Measurements from ENCODE around the gene ALX4.

ALX4 gene

GRCh38 chr11:44309478-44310205, at the start of gene ALX4:
TSS of gene ALX4 (minus strand) at chr11:44310139. CDS start at chr11:44310062, 77 bp downstream.
- no peak for FAIRE-seq

DNA sequence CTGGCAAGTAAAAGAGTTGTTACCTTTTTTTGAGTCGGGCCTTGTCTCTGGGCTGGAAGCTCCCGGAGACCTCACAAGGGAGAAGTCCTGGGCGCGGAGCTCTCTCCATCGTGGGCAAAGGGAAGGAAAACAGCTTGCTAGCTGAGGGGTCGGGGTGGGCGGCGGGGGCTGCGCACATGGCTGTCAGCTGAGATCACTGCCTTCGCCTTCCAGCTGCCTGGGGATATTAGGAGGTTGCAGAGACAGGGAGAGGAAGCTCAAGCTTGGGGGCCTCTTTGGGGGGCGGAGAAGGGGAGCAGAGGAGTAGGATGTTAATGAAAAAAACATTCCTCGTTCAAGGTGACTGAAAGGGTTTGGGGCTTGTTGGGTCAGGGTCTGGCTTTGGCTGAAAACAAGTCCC, 49.2 kb upstream of the ALX4 start:
- no peak for FAIRE-seq

GRCh38 chr11:44358713-44359112, 48.8 kb upstream of the ALX4 start:
- FAIRE-seq: no peak

DNA sequence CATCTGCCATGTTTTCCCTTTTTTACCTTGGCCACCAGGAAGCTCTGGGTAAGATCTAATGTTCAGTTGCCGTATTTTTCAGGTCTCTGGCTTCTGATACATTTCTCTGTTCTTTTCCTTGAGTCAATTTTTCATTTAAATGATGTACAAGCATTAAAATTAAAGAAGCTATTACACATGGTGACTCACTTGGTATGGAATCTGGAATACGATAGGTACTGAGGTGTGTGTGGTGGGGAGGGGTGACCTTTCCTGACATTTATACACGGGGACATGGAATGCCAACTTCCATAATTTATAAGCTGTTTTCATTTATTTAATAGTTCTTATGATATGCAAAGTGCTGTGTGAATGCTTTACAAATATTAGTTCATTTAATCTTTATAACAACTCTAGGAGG, 47.8 kb upstream of the ALX4 start:
- FAIRE-seq: no peak

GRCh38 chr11:44356351-44356750, 46.4 kb upstream of the ALX4 start:
- FAIRE-seq: no peak

DNA sequence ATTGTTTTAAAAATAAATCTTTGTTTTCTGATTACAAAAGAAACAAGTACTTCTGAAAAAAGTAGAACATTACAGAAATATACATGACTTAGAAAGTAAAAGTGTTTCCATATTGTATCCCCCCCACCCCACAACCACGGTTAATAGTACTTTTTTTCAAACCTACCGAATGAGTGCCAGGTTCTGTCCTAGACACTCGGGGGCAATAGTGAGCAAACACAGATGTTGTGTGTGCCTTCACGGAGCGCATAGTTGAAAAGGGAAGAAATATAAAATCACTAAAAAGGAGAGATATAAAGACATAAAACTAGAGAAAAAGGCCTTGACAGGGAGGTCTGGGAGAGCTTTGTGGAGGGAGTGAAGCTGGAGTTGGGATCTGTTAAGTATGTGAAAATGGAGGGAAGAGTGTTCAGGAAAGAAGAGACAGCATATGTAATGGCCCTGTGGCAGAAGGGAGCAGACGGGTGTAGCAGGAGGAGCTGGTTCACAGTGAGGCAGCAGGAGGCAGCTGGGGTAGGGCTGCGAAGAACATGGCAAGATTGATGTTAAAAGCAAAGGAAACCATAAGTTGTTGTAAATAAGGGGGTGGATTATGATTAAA, 42.1 kb upstream of the ALX4 start:
- FAIRE-seq: peak; percentile 73

GRCh38 chr11:44351006-44351660, 41.2 kb upstream of the ALX4 start:
- FAIRE-seq: no peak

DNA sequence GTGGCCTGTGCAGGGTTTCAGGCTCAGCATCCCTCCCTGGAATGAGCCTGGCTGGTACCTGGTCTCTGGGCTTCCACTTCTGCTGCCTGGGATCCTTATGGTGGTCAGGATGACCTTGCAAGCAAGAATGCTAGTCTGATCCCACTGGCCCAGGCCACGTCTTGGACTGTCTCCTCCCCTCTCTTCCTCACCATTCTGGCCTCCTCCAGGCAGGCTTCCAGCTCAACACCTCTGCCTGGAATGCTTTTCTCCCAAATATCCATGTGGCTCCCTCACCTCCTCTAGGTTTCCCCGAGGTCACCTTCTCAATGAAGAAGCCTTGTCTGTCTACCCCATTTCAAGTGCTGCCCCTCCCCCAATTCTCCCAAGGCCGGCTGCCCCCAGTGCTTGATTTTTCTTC, 39.4 kb upstream of the ALX4 start:
- FAIRE-seq: no peak

GRCh38 chr11:44348721-44349120, 38.8 kb upstream of the ALX4 start:
- FAIRE-seq: no peak

DNA sequence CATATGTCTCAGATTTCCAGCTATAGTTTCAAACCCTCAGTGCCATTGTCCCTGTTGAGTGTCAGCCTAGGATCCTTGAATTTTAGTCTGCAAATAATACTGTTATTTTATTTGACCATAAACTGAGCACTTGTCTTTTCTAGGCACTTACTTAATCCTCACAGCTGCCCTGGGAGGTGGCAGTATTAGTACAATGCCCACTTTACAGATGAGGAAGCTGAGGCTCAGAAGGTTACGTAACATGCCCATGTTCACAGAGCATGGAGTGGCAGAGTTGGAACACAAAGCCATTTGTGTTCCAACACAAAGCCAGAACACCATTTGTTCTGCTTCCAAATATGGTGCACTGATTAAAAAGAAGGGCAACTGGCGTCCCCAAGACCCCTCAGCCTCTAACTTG, 38.2 kb upstream of the ALX4 start:
- FAIRE-seq: no peak

DNA sequence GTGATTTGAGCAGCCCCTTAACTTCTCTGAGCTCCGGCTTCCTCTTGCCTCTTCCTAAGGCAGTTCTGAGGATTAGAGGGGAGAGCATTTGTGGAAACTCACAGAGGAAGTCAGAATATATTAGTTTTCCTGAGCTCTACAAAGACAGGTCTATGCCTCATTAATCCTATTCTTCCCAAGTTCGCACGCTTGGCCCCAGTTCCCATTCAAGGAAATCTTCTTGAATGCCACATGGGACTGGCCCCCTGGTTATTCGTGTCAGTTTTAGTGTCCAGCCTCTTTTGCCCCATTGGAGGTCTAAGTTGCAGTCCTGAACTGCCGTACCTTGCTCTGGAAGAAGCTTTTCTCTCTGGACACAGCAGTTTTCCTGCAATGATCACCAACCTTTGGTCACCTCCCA, 37.6 kb upstream of the ALX4 start:
- no peak for FAIRE-seq

GRCh38 chr11:44346983-44347382, 37.0 kb upstream of the ALX4 start:
- FAIRE-seq: no peak

- FAIRE-seq: no peak
These were observed 35.8 kb upstream of the ALX4 start for GRCh38 chr11:44345781-44346180.

DNA sequence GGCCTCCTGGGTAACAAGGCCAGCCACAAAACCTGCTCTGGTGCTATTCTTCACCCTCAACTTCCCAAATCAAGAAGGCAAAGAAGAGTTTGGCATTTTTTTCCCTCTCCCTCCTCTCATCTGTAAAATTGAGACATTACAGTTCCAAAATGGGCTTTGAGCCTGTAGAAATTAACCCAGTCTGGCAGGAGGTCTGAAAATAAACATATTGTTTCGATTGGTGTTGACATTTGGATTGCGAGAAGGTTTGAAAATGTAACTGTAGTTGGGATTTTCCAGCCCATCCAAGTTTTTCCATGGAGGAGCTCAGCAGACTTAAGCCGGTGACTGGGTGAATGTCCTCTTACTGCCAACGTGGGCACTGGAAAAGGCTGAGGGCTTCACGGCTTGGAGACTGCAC, 35.0 kb upstream of the ALX4 start:
- no peak for FAIRE-seq

GRCh38 chr11:44344423-44344820, 34.5 kb upstream of the ALX4 start:
- no peak for FAIRE-seq

- FAIRE-seq: no peak
These were observed 34.0 kb upstream of the ALX4 start for GRCh38 chr11:44343778-44344422.

DNA sequence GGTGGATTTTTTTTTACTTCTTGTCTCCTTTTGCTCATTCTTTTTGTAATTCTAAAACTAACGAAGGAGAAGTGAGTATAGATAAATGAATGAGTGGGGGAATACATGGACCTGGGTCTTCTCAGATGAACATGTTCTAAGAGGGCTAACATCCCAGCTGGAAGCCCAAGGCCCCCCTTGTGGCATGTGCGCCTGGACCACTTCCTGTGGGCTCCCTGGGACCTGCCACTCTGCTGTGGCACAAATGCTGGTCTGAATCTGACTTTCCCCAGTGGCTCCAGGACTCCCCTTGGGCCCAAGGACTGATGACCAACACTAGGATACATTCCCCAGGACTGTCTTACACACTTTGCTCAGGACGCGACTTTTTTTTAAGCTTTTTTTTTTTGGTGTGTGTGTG, 32.7 kb upstream of the ALX4 start:
- no peak for FAIRE-seq

DNA sequence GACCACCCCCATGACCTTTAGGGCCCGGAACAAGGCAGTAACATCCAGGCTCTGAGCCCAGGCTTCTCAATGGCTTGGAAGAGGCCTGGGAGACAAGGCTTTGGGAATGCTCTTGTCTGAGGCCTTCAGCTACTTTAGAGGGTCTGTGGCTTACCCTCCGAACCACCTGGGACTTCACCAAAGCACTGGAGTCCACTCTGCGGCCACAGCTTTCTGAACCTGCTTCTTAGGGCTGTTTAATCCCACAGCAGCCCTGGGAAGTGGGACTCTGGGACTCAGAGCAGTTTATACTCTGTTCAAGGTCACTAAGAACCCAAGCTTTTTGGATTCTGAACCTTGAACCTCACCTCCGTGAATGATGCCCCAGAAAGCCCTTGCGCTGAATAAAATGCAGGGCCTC, 30.7 kb upstream of the ALX4 start:
- no peak for FAIRE-seq

DNA sequence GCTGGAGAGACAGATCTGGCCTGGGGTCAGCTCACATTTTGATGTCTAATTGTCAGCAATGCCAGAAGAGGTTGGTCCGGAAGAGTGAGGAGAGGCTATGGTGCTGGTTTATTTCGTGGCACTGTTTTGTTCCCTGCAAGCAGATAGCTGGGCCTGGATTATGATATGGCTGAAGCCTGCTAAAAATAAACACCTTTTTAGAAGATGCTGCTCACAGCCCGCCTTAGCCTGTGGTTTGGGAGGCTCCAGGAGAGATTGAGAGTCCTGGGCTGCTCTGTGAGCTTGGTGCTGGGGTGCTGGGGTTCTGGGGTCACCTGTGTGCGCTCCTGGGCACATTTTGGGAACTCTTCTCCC, 29.6 kb upstream of the ALX4 start:
- FAIRE-seq: no peak

DNA sequence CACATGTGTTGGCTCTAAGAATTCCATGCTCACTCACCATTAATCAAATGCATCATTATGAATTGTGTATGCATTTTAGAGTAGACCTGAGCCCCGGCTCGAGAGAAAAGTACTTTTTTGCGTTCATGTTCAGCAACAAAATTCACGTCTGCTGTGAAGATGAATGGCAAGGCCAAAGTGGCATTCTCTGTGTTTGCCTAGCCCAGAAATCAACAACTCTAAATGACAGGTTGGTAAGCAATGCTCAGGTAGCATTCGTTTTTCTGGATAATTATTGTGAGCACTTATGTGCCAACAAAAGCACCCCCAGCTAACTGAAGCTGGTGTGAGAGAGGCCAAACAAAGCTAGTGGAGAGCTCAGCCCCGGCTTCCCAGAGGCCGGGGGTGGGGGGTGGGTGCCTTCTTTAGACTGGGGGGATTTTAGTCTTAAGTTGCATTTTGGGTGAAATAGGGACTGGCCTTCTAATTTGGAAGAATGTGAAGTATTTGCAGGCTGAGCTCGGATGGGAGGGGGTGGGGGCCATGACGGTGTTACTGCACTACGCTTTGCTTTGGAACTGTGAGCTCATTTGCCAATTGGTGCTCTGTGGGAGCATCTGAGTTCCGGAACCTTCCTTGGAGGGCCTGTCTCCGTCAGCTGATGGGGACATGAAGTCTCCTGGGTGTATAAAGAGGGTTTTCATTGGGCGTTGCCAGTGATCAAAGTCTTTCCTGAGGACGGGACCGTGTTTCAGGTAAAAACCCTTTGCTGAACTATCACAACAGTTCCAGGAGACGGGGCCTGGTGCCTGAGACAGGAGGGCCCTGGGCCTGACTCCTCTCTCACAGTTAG, 29.0 kb upstream of the ALX4 start:
- FAIRE-seq: no peak

DNA sequence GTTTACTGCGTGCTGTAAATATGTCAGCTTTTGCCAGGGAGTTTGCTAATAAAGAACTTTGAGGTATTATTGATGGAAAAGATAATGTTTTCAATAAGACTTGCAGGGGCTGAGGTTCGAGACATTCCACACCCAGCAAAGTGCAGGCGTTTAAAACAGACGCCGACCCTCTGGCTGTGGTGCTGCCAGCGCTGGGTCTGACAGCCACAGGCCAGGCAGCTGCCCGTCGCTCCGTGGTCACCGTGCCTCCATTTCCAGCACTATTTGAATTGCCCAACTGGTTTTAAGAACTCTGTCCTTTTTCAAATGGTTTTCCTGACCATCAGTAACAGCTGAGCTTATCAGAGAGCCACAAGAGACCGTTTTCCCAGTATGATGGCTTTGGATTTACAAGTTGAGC, 28.1 kb upstream of the ALX4 start:
- FAIRE-seq: no peak

GRCh38 chr11:44335919-44336318, 26.0 kb upstream of the ALX4 start:
- no peak for FAIRE-seq
